ENCODE measurements around the gene ZNF439. TPM values are rescaled to one million over a fixed set of nuclear protein-coding genes. Genes with fewer than 3 reads are reported as not detected.

Gene ZNF439
- total and polyA plus RNA-seq, 2 of the 13 experiments (the other 11 are each of a cell fraction or from before 2014, with no cell fraction given) = 2.9 to 4.9 TPM

DNA sequence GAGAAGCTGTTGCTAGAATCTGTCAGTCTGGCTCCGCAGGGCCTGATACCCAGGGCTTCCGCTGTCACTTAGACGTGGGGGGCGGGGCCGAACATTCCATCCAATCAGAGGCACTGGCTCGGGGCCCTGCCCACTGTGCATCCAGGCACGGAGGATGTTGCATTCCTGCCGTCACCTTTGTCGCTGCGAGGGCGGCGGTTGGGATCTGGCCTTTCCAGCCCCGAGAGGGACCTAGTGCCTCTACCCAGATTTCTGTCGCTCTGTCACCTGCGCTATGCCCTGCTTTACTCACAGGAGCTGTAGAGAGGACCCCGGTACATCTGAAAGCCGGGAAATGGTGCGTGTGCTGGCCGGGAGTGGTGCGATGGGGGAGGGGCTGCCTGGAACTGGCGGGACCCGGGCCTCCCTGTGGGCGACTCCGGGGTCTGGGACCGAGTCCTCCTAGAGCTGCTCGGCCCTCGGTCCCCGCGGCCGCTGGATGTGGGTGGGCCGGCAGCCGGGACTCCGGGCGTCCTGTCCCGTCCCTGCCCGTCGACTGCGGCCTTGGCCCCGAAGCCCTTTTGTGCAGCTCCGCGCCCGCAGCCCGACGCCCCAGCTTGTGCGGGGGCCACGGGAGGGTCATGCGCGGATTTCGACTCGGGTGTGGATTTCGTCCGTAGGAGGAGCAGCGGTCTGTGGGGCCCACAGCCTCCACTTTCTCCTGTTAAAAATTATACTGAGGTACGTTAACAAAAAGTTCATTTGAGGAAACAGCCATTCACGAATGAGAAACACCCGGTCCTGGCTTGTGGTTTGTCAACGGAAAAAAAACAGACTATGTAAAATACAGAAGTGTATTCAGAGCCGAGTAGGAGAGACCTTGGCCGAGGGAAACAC is at the start of gene ZNF439 (continued):
- TF ChIP-seq, protein P1, sequence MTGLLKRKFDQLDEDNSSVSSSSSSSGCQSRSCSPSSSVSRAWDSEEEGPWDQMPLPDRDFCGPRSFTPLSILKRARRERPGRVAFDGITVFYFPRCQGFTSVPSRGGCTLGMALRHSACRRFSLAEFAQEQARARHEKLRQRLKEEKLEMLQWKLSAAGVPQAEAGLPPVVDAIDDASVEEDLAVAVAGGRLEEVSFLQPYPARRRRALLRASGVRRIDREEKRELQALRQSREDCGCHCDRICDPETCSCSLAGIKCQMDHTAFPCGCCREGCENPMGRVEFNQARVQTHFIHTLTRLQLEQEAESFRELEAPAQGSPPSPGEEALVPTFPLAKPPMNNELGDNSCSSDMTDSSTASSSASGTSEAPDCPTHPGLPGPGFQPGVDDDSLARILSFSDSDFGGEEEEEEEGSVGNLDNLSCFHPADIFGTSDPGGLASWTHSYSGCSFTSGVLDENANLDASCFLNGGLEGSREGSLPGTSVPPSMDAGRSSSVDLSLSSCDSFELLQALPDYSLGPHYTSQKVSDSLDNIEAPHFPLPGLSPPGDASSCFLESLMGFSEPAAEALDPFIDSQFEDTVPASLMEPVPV (CRISPR knock-in tag; IDR thresholded peaks at IDR 0.05) = peak; percentile 75; the same call in 1 of the 2 replicates
- TF ChIP-seq HNF4A (CRISPR knock-in tag; IDR thresholded peaks at IDR 0.05) (no peak), SIN3A (IDR thresholded peaks at IDR 0.05; ENCODE audit: borderline replicate concordance, low read depth, low read length) (no peak), ADNP (CRISPR knock-in tag; IDR thresholded peaks at IDR 0.05) (no peak), REPIN1 (CRISPR knock-in tag; IDR thresholded peaks at IDR 0.05; ENCODE audit: borderline replicate concordance, low read depth) (no peak), ZBTB7A (CRISPR knock-in tag; IDR thresholded peaks at IDR 0.05) (no peak), ZNF230 (CRISPR knock-in tag; IDR thresholded peaks at IDR 0.05) (peak; percentile 87; the same call in 1 of the 2 replicates), ZNF605 (CRISPR knock-in tag; IDR thresholded peaks at IDR 0.05) (peak; percentile 85), ZNF768 (CRISPR knock-in tag; IDR thresholded peaks at IDR 0.05) (no peak), IRF2 (CRISPR knock-in tag; IDR thresholded peaks at IDR 0.05) (peak; percentile 44; the same call in 1 of the 2 replicates), ARNTL (CRISPR knock-in tag; IDR thresholded peaks at IDR 0.05) (peak; percentile 54; the same call in 1 of the 2 replicates), ZNF44 (CRISPR knock-in tag; IDR thresholded peaks at IDR 0.05) (peak; percentile 95; the same call in 1 of the 2 replicates), ZNF160 (CRISPR knock-in tag; IDR thresholded peaks at IDR 0.05) (no peak), SRF (IDR thresholded peaks at IDR 0.05; ENCODE audit: low read depth, low read length) (no peak), MTF1 (CRISPR knock-in tag; IDR thresholded peaks at IDR 0.05) (no peak), DMAP1 (CRISPR knock-in tag; IDR thresholded peaks at IDR 0.05) (peak; percentile 48; the same call in 1 of the 2 replicates)
- TF ChIP-seq, protein P2, sequence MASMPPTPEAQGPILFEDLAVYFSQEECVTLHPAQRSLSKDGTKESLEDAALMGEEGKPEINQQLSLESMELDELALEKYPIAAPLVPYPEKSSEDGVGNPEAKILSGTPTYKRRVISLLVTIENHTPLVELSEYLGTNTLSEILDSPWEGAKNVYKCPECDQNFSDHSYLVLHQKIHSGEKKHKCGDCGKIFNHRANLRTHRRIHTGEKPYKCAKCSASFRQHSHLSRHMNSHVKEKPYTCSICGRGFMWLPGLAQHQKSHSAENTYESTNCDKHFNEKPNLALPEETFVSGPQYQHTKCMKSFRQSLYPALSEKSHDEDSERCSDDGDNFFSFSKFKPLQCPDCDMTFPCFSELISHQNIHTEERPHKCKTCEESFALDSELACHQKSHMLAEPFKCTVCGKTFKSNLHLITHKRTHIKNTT (CRISPR knock-in tag; IDR thresholded peaks at IDR 0.05) = no peak
- TF ChIP-seq, protein P3, sequence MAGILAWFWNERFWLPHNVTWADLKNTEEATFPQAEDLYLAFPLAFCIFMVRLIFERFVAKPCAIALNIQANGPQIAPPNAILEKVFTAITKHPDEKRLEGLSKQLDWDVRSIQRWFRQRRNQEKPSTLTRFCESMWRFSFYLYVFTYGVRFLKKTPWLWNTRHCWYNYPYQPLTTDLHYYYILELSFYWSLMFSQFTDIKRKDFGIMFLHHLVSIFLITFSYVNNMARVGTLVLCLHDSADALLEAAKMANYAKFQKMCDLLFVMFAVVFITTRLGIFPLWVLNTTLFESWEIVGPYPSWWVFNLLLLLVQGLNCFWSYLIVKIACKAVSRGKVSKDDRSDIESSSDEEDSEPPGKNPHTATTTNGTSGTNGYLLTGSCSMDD (CRISPR knock-in tag; IDR thresholded peaks at IDR 0.05) = no peak
- TF ChIP-seq, protein P4, sequence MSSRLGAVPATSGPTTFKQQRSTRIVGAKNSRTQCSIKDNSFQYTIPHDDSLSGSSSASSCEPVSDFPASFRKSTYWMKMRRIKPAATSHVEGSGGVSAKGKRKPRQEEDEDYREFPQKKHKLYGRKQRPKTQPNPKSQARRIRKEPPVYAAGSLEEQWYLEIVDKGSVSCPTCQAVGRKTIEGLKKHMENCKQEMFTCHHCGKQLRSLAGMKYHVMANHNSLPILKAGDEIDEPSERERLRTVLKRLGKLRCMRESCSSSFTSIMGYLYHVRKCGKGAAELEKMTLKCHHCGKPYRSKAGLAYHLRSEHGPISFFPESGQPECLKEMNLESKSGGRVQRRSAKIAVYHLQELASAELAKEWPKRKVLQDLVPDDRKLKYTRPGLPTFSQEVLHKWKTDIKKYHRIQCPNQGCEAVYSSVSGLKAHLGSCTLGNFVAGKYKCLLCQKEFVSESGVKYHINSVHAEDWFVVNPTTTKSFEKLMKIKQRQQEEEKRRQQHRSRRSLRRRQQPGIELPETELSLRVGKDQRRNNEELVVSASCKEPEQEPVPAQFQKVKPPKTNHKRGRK (CRISPR knock-in tag; IDR thresholded peaks at IDR 0.05) = no peak
- TF ChIP-seq, protein P5, sequence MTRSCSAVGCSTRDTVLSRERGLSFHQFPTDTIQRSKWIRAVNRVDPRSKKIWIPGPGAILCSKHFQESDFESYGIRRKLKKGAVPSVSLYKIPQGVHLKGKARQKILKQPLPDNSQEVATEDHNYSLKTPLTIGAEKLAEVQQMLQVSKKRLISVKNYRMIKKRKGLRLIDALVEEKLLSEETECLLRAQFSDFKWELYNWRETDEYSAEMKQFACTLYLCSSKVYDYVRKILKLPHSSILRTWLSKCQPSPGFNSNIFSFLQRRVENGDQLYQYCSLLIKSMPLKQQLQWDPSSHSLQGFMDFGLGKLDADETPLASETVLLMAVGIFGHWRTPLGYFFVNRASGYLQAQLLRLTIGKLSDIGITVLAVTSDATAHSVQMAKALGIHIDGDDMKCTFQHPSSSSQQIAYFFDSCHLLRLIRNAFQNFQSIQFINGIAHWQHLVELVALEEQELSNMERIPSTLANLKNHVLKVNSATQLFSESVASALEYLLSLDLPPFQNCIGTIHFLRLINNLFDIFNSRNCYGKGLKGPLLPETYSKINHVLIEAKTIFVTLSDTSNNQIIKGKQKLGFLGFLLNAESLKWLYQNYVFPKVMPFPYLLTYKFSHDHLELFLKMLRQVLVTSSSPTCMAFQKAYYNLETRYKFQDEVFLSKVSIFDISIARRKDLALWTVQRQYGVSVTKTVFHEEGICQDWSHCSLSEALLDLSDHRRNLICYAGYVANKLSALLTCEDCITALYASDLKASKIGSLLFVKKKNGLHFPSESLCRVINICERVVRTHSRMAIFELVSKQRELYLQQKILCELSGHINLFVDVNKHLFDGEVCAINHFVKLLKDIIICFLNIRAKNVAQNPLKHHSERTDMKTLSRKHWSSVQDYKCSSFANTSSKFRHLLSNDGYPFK (CRISPR knock-in tag; IDR thresholded peaks at IDR 0.05; ENCODE audit: borderline replicate concordance) = peak; percentile 73; the same call in 1 of the 2 replicates
- TF ChIP-seq, protein P6, sequence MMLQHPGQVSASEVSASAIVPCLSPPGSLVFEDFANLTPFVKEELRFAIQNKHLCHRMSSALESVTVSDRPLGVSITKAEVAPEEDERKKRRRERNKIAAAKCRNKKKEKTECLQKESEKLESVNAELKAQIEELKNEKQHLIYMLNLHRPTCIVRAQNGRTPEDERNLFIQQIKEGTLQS (CRISPR knock-in tag; IDR thresholded peaks at IDR 0.05) = no peak
